ENCODE measurements around the gene TBX1. TPM values are rescaled to one million over a fixed set of nuclear protein-coding genes. Genes with fewer than 3 reads are reported as not detected.

The TBX1 gene
- total RNA-seq, 1 experiment from 2014 or later, result 5.3 TPM

- Mint-ChIP-seq H3K4me3 (ENCODE audit: unreplicated experiment) (peak overlapping the region; percentile 66), H3K27me3 (ENCODE audit: insufficient read depth, unreplicated experiment) (peaks cover 7% of the 10 kb centered on the region), H3K27ac (ENCODE audit: unreplicated experiment) (no peak overlapping the region), H3K4me1 (ENCODE audit: low read depth, unreplicated experiment) (peaks cover 17% of the 10 kb centered on the region), H3K36me3 (ENCODE audit: insufficient read depth, unreplicated experiment) (no peaks in the 10 kb centered on the region), H3K9me3 (ENCODE audit: unreplicated experiment) (no peaks in the 10 kb centered on the region)
- intact Hi-C loops (cut with micrococcal nuclease; ENCODE audit: unreplicated experiment), result no loop called here
- peaks cover 11% of the 10 kb centered on the region for H3K4me1 ChIP-seq
- H3K4me3 ChIP-seq (ENCODE audit: low read depth, low read length), result peak overlapping the region; percentile 32
- H3K27me3 ChIP-seq (replicated peaks; ENCODE audit: control insufficient read depth, insufficient read depth, low read length), result no peaks in the 10 kb centered on the region
- POLR2A ChIA-PET, result no interaction called here
- CTCF ChIA-PET, result interaction anchor here (0.6 to 1.8 kb wide), 4 partner anchors 7 to 40 kb away, joined by 3 to 8 read pairs (median 4); no protein-coding TSS in a partner anchor
- no TSS peak for BruUV-seq (replicated peaks)
- no peak for TF ChIP-seq CTCF (IDR thresholded peaks at IDR 0.05; ENCODE audit: insufficient read depth in 1 of 2, low read depth in 1 of 2, low read length in 1 of 2, severe bottlenecking in 1 of 2, unreplicated experiment in 1 of 2)
- no peaks in the 10 kb centered on the region for H3K36me3 ChIP-seq (ENCODE audit: control insufficient read depth, insufficient read depth, low read length)
- no peak for DNase-seq
- no peaks in the 10 kb centered on the region for H3K9me3 ChIP-seq
These were observed 560 bp downstream of the TBX1 start for GRCh38 chr22:19760951-19761724.

- CTCF ChIA-PET, result interaction anchor here (0.6 to 1.8 kb wide), 5 partner anchors 8 to 39 kb away, joined by 3 to 8 read pairs (median 4); no protein-coding TSS in a partner anchor
- no peak overlapping the region for H3K4me3 ChIP-seq (ENCODE audit: low read depth, low read length)
- H3K9me3 Mint-ChIP-seq (ENCODE audit: unreplicated experiment), result no peaks in the 10 kb centered on the region
- no peak overlapping the region for H3K27ac Mint-ChIP-seq (ENCODE audit: unreplicated experiment)
- no TSS peak for BruUV-seq (replicated peaks)
- peaks cover 17% of the 10 kb centered on the region for H3K4me1 Mint-ChIP-seq (ENCODE audit: low read depth, unreplicated experiment)
- no peaks in the 10 kb centered on the region for H3K36me3 ChIP-seq (ENCODE audit: control insufficient read depth, insufficient read depth, low read length)
- peak overlapping the region; percentile 66 for H3K4me3 Mint-ChIP-seq (ENCODE audit: unreplicated experiment)
- DNase-seq, result no peak
- TF ChIP-seq CTCF (IDR thresholded peaks at IDR 0.05; ENCODE audit: insufficient read depth in 1 of 2, low read depth in 1 of 2, low read length in 1 of 2, severe bottlenecking in 1 of 2, unreplicated experiment in 1 of 2), result no peak
- POLR2A ChIA-PET, result no interaction called here
- H3K4me1 ChIP-seq, result peaks cover 12% of the 10 kb centered on the region
- intact Hi-C loops (cut with micrococcal nuclease; ENCODE audit: unreplicated experiment), result no loop called here
- no peaks in the 10 kb centered on the region for H3K9me3 ChIP-seq
- no peaks in the 10 kb centered on the region for H3K36me3 Mint-ChIP-seq (ENCODE audit: insufficient read depth, unreplicated experiment)
- H3K27me3 ChIP-seq (replicated peaks; ENCODE audit: control insufficient read depth, insufficient read depth, low read length), result no peaks in the 10 kb centered on the region
- H3K27me3 Mint-ChIP-seq (ENCODE audit: insufficient read depth, unreplicated experiment), result peaks cover 7% of the 10 kb centered on the region
These were observed 1.4 kb downstream of the TBX1 start for GRCh38 chr22:19761725-19762567.

All from Caco-2 (cell line).